ENCODE results near the gene PDZD2.
"Not testable (repeated sequence)": the region's sequence is repeated elsewhere in the genome, so short reads cannot be mapped to it uniquely, and the experiment has no call there.

PDZD2 gene

DNA sequence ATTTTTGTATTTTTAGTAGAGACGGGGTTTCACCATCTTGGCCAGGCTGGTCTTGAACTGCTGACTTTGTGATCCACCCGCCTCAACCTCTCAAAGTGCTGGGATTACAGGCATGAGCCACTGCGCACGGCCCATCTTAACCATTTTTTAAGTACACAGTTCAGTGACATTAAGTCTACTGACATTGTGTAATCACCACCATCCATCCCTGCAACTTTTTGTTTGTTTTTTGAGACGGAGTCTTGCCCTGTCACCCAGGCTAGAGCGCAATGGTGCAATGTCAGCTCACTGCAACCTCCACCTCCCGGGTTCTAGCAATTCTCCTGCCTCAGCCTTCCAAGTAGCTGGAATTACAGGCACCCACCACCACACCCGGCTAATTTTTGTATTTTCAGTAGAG, 480.0 kb downstream of the PDZD2 start:
- DNase-seq = not testable (repeated sequence)

DNA sequence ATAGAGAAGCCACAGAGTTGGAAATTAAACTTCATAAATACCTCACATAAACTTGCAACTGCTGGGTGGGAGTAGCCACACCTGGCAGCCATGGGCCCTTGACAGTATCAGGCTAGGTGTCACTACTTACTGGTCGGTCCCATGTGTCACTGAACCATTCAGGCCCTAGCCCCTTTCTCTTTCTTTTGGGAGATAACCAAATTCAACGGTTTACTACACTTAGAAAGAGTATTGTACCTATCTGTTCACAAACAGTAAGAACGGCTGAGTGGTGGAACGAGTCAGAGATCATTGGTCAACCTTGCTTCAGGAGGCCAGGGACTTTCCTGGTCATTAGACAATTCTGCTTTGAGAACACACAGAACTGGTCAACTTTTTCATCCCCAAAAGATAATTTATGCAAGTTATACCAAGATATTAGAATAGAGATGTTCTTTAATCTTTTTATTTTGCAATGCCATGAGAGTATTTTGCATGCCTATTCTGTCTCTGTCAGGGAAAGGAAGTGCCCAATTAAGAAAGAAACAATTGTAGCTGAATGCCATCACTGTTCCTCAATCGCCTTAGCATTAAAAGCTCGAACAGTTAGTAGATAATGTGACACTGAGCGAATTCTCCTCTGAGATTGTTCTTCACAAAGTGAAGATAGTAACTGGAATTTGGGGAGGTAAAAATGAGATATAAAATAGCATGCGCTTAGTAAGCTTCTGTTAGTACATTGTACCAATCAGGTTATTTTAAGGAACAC, 484.3 kb downstream of the PDZD2 start:
- DNase-seq = no peak

DNA sequence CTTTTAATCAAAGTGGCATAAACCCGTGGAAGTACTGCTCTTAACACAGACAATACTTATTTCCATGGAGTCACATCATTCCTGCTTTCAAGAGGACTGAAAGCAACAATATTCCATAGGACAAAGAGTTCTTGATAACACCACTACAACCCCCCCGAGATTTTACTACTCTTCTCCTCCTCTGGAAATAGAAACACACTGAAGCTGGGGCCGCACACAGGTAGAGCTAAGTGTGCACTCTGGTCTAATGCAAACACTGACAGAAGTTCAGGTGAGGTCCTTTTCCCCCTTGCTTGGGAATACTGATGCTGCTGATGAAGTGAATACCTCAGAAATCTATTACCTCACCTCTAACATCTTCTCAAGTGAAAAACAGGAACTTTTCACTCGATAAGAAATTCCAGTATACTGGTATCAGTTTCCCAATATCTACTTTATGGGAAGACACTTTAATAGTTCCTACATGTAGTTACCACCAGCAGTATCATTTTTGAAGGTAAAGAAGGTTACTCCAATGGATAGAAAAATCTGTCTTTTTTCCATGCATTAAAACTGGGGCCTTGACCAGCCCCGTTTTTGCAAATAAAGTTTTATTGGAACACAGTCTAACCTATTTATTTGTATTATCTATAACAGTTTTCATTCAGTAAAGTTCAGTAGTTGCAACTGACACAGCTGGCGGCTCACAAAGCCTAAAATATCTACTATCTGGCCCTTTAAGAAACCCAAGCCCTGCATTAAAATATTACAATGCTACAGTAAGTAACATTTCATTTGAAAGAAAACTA, 485.2 kb downstream of the PDZD2 start:
- DNase-seq = no peak

DNA sequence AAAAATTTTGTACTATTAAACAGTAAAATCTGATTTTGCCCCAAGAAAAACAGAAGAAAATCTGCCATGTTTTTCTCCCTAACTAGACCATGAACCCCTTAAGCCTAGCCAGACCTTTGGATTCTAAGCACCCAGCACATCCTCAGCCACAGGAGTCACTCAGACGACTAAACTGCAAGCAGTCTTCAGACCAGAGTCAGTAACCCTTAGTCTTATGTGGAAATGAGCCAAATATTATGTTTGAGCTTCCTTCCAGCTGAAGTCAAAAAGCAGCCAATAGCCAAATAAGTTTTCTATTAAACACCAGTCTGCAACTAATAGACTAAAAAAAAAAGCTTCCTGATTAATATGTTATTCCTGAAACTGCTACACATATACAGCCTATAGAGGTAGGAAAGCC, 487.8 kb downstream of the PDZD2 start:
- no peak for DNase-seq

DNA sequence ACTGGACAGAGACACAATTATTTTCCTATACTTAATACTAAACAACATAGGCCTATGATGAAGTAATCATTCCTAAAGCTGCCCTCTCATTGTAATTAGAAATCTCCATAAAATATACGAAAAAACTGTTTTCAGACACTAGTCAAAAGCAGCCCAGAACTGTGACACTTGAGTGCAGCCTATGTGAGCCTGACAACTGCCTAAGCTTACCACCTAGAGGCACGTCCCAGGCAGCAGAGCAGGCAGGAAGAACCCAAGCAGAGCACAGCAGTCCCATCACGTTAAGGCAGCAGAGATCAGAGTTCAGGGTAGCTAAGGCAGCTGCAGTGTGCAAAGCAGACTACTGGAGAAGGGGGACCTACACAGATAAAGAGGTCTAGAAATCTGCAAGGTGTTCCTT, 488.8 kb downstream of the PDZD2 start:
- no peak for DNase-seq

DNA sequence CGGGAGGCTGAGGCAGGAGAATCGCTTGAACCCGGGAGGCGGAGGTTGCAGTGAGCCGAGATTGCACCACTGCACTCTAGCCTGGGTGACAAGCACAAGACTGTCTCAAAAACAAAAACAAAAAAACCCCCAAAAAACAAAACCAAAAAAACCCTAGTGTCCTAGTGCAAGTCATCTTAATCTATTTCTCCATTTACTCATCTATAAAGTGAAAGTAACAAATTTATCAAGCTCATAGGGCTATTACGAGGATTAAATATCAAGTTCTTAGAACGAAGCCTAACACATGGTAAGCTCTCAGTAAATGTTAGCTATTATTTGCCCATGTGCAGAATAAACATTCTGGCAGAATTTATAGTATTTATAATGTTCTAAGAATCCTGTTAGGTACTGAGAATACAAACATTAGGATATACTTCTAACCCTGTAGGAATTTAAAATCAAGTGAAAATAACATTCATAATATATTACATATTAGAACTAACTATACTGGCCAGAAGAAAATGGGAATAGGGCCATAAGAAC, 490.2 kb downstream of the PDZD2 start:
- no peak for DNase-seq

DNA sequence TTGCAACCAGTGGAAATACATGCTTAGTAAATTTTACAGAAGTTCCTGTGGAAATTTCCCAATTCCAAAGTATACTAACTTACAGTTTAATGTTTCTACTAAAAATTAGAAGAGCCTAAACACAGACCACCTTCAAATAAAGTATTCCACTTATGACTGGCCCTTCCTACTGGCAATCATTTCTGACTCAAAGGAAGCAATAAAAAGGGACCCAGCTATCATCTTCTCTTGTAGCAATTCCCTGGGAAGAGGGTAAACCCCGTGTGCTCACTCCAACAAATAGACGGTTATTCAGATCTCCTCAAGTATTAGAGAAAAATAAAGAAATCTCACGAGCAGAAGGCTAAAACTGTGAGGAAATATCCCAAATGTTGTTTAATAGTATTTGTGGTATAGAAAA, 491.9 kb downstream of the PDZD2 start:
- DNase-seq = no peak

DNA sequence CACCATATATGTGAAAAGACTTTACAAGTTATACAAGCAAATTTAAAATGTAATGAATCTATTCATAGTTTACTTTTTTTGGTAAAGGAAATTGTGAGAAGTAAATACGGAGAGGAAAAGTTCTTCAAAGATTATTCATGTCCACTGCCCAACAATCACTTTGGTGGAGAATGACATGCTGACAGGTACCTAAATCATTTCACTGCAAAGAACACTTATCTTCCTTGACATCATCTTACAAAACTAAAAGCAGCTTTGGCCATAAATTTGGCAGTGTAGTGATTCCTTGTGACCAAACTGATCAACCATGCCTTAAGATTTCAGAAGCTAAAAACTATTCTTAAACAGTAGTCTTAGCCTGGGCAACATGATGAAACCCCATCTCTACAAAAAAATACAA, 492.7 kb downstream of the PDZD2 start:
- no peak for DNase-seq

DNA sequence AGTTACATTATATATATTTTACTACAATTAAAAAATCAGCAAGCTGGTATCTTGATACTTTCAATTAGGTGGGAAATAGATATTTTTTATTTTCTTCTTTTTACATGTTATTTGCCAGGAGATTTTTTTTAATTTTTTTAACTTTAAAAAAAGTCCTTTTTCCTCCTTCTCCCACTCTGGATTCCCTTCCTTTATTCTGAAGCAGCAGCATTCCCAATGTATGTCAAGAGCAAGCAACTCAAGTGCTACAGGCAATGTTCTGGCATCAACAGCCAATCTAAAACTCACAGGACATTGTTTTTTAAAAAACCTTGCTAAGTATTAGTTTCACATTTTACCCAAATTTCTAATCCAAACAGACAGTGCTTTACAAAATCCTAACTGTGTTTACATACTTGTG, 493.8 kb downstream of the PDZD2 start:
- no peak for DNase-seq

DNA sequence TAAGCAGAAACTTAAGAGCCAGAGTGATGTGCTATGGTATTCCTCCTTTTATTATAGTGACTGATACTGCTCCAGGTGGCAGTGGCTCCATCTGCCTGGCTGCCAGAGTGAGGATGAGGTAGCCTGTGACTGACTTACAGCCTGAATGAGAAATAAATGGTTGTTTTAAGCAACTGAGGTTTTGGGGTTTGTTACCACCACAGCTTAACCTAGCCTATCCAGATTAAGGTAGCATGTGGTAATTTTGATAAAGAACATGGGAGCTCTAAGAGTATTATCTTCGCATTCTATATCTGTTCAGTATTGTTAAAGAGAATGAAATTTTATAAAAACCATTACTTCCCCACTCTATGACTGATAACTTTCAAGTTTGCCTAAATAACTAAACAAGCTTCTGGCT, 496.2 kb downstream of the PDZD2 start:
- no peak for DNase-seq

DNA sequence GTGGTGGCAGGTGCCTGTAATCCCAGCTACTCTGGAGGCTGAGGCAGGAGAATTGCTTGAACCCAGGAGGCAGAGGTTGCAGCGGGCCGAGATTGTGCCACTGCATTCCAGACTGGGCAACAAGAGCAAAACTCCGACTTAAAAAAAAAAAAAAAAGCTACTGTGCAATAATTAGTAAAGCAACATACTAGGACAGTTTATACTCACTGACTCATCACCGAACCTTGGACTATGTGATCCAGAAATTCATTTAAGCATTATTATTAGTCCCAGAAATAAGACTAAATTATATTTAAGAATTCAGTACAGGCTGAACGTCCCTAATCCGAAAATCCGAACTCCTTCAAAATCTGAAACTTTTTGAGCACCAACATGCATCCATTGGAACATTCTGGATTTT, 497.4 kb downstream of the PDZD2 start:
- DNase-seq = no peak

DNA sequence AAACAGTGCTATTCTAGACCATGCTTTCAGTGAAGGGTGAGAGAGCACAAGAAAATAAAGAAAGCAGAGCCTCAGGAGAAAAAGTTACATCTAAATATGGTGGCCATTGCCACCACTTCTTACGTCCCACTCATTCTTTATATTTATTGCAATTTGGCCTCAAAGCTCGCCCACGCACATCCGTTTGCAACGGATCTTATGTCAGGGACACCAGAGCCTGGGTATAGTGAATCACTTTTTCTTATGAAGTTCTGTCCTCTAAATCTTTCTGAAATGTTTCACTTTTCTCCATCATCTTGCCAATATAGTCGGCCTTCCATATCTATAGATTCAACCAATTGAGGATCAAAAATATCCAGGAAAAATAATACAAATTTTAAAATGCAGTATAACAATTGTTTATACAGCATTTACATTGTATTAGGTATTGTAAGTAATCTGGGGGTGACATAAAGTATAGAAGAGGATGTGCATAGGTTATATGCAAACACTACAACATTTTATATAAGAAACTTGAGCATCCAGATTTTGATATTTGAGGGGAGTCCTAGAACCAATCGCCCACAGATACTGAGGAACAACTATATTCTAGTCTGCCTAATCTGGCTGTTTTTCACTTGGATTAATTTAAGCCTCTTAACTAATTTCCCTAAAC, 500.0 kb downstream of the PDZD2 start:
- peak in 2 of 4 experiments; percentile 16 to 19 for DNase-seq

DNA sequence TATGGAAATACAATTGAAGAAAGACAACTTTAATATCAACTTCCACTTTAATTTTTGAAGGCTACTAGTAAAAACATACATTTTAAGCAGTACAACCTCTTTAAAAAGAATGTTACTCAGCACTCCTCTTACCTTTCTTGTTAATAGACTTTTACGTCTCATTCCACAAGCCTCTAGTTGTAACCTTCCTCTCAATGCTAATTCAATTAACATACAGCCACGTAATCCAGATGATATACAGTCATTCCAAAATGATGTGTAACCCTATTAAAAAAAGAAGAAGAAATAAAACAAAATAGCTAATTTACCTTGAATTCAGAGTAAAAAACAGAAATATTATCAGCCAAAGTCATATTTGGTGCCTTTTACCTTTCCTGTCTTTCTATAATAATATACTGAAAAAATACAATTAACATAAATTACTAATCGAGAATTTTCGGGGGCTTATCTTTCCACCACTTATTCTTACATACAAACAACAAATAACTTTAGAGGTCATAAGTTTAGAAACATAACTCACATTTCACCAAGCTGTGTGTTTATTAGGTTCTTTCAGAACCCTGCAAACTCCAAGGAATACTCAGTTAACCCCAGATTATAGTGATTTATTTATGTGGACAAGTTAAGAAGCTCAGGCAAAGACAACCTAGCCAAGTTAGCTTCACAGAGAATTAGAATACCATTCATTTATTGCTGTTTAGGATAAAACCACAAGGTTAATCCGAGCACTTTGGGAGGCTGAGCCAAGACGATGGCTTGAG, 504.9 kb downstream of the PDZD2 start:
- no peak for DNase-seq

DNA sequence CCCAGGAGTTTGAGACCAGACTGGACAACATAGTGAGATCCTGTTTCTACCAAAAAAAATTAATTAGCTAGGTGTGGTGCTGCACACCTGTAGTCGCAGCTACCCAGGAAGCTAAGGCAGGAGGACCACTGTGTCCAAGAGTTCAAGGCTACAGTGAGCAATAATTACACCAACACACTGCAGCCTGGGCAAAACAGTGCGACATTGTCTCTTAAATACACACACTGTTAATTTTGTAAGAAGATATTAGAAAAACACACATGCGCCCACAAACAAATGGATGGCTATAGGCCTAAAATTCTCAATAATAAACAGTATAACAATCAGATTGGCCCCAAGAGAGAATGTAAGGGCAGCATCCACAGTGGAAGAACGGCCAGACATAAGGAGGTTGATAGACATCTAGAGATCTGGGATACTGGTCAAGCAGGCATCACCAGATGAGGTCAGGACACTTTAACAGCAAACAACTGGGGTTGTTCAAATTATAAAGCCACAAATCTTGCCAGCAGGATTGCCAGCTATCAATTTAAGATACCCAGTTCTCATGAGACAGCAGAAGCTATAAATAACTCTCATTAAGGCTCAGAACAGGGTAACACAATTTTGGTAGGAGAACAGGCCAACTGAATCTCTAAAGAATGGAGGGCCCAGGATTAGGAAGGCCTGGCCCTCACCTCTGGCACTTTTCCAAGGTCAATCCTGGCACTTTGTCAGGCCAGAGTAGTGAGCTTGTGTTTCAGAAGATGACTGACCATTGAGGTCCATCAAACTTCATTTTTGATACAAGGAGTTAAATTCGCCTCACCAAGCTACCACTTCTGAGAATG, 505.7 kb downstream of the PDZD2 start:
- DNase-seq = no peak

DNA sequence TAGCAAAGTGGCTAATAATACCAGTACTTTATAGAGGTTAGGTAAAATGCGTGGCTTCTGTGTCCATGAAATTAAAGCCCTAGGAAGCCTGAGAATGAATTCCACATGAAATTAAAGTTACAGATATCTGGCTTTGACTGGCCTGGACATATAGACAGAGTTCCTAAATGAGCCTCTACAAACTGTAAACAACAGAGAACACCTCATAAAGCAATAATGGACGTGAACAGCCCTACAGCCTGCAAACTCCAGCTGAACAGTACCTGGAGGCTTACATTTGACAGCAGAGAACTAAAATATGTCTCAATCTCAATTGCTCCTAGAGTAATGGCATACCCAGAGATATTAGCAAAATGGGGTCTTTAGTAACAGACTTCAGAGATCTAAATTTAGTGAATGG, 506.4 kb downstream of the PDZD2 start:
- DNase-seq = no peak

DNA sequence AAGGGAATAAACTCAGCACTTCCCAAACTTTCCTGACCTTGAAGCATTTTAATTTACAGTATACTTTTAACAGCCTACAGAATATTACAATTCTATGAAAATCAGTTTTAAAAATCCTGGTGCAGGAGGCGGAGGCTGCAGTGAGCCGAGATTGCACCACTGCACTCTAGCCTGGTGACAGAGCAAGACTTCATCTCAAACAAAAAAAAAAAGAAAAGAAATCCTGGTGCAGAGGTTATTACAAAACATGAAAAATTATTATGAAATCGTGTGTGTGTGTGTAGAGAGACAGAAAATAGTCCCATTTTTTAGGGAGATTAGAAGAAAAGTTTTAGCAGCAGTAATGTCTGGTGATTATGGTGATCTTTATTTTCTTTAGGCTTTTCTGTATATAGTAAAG, 508.3 kb downstream of the PDZD2 start:
- no peak for DNase-seq

DNA sequence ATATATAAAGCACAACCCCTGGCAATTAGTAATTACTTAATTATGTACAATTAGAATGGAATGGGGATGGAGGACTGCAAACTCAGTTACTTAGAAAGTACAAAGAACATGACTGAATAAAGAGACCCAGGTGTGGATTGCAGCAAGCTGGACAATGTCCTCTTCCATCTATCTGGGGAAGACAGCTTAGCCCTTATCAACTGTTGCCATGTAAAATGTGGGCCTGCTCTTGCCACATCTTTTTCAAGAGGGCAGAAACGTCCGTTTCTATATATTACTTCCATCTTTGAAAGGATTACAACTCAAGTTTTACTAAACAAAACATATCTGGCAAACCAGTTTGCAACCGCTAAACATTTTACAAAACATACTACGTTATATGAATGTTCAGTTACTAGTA, 509.0 kb downstream of the PDZD2 start:
- no peak for DNase-seq

DNA sequence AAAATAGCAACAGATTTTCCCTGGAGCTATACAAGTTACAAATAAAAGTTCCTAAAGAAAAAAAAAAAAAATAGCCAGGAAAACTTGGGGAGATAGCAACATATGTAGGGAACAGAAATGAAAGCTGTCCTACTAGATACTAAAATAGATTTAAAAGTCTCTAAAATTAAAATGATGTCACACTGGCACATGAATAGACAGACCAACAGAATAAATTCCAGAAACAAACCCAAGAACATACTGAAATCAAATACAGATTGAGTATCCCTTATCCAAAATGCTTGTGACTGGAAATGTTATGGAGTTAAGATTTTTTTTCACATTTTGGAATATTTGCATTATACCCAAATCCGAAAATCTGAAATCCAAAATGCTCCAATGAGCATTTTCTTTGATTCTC, 511.4 kb downstream of the PDZD2 start:
- no peak for DNase-seq

DNA sequence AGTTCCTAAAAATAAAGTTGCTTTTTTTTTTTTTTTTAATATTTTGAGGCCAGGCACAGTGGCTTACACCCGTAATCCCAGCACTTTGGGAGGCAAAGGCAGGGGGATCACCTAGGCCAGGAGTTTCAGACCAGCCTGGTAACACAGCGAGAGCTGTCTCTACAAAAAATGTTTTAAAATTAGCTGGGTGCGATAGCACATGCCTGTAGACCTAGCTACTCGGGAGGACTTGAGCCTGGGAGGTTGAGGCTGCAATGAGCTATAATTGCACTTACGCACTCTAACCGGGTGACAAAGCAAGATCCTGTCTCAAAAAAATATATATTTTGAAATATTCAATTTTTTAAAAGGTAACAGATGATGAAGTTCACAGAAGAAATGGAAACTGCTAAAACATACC, 512.3 kb downstream of the PDZD2 start:
- DNase-seq = no peak

DNA sequence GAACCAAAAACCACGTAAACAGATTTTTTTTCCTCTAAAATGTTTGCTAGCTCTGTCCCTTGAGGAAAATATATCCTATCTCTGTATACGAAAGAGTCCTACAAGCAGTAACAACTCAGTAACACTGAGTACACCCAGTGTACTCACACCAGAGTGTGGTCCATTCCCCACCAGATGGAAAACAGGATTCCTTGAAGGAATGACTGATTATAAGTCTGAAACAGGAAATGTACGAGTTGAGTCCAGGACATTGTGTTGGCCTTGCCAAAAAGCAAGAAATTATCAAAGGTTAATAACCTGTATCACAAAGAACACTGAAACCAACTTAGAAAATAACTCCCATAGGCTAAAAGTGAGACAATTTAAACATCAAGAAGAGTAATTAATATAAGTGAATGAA, 514.8 kb downstream of the PDZD2 start:
- no peak for DNase-seq

DNA sequence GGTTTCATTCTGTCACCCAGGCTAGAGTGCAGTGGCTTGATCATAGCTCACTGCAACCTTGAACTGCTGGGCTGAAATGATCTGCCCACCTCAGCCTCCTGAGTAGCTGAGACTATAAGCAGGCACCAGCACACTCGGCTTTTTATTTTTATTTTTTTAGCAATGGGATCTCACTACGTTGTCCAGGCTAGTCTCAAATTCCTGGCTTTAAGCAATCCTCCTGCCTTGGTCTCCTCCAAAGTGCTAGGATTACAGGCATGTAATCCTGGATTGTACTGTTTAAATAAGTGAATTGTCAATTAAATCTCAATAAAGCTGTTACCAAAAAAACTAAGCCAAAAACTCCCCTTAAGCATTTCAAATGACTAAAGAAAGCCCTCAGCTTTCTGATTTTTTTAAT, 516.3 kb downstream of the PDZD2 start:
- no peak for DNase-seq

DNA sequence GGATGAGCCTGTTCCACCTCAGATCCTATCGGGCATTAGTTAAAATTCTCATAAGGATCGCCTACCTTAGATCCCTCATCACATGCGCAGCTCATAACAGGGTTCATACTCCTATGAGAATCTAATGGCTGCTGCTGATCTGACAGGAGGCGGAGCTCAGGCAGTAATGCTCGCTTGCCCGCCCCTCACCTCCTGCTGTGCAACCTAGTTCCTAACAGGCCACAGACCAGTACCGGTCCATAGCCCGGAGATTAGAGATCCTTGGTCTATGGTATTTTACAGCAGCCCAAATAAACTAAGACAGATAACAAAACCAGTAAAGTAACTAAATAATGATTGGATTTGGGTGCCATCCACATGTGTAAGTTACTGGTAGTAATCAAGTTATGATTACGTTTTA, 517.7 kb downstream of the PDZD2 start:
- DNase-seq = no peak
